Renal cortex interstitium (tissue), 15 donors: ENCODE data around the gene SLCO2B1. TPM values are rescaled to one million over a fixed set of nuclear protein-coding genes. Genes with fewer than 3 reads are reported as not detected.
"Not testable (repeated sequence)": the region's sequence is repeated elsewhere in the genome, so short reads cannot be mapped to it uniquely, and the experiment has no call there.

Source experiments
- DNase-seq, 11 donors: peaks; one replicate each; pipeline ENCODE4 v3.0.0-alpha.2; 2013; ENCODE audit warnings: low read depth in 9 of 11, low spot score in 4 of 11; ENCODE audit errors: extremely low read depth in 1 of 11
- long read RNA-seq, 16 experiments: transcript quantifications; one replicate each; lab custom pipeline, GENCODE V29; 2026
- polyA plus RNA-seq, 3 donors: library from polyadenylated mRNA; unstranded; fragments of 120-200 nt; gene quantifications; one replicate each; pipeline ENCODE4 v1.2.1, GENCODE V29; 2013; ENCODE audit not compliant: insufficient read length in 3 of 3

SLCO2B1 gene
- polyA plus RNA-seq, result 10 to 100 TPM in 2 of 3 donors, 1 to 10 TPM in 1; 7.5 to 11.6 (median 11.3) TPM
- long read RNA-seq, donor 1, partial matches to known transcripts, result 0 of 4 reads
- long read RNA-seq, donor 1, other reads (novel, unspliced or antisense), result 0 of 4 reads
- long read RNA-seq, donor 2, full-length matches to known transcripts, result 14 of 14 reads
- long read RNA-seq, donor 2, partial matches to known transcripts, result 0 of 14 reads
- long read RNA-seq, donor 2, other reads (novel, unspliced or antisense), result 0 of 14 reads
- long read RNA-seq, donor 3, transcript SLCO2B1-202 (1 exons, 2,874 nt), result major isoform, 5 of 7 reads
- long read RNA-seq, donor 3, partial matches to known transcripts, result 0 of 7 reads
- long read RNA-seq, donor 3, other reads (novel, unspliced or antisense), result 0 of 7 reads
- long read RNA-seq, donor 4, transcript SLCO2B1-202 (1 exons, 2,874 nt), result major isoform, 7 of 7 reads
- long read RNA-seq, donor 4, partial matches to known transcripts, result 0 of 7 reads
- long read RNA-seq, donor 4, other reads (novel, unspliced or antisense), result 0 of 7 reads
- long read RNA-seq, donor 5, result 0 reads
- long read RNA-seq, donor 6, partial matches to known transcripts, result 0 of 2 reads
- long read RNA-seq, donor 6, other reads (novel, unspliced or antisense), result 0 of 2 reads
- long read RNA-seq, donor 7, transcript SLCO2B1-202 (1 exons, 2,874 nt), result major isoform, 6 of 6 reads
- long read RNA-seq, donor 7, partial matches to known transcripts, result 0 of 6 reads
- long read RNA-seq, donor 7, other reads (novel, unspliced or antisense), result 0 of 6 reads
- long read RNA-seq, donor 8, full-length matches to known transcripts, result 18 of 18 reads
- long read RNA-seq, donor 8, partial matches to known transcripts, result 0 of 18 reads
- long read RNA-seq, donor 8, other reads (novel, unspliced or antisense), result 0 of 18 reads
- long read RNA-seq, donor 9, full-length matches to known transcripts, result 7 of 7 reads
- long read RNA-seq, donor 9, partial matches to known transcripts, result 0 of 7 reads
- long read RNA-seq, donor 9, other reads (novel, unspliced or antisense), result 0 of 7 reads
- long read RNA-seq, donor 10, transcript SLCO2B1-202 (1 exons, 2,874 nt), result major isoform, 7 of 8 reads
- long read RNA-seq, donor 10, partial matches to known transcripts, result 0 of 8 reads
- long read RNA-seq, donor 10, other reads (novel, unspliced or antisense), result 0 of 8 reads
- long read RNA-seq, donor 11, partial matches to known transcripts, result 0 of 4 reads
- long read RNA-seq, donor 11, other reads (novel, unspliced or antisense), result 0 of 4 reads
- long read RNA-seq, donor 12, partial matches to known transcripts, result 0 of 3 reads
- long read RNA-seq, donor 12, other reads (novel, unspliced or antisense), result 0 of 3 reads
- long read RNA-seq, donor 13, result 0 reads
- long read RNA-seq, donor 14, full-length matches to known transcripts, result 8 of 8 reads
- long read RNA-seq, donor 14, partial matches to known transcripts, result 0 of 8 reads
- long read RNA-seq, donor 14, other reads (novel, unspliced or antisense), result 0 of 8 reads
- long read RNA-seq, donor 15, partial matches to known transcripts, result 0 of 2 reads
- long read RNA-seq, donor 15, other reads (novel, unspliced or antisense), result 0 of 2 reads
- long read RNA-seq, donor 16, full-length matches to known transcripts, result 11 of 11 reads
- long read RNA-seq, donor 16, partial matches to known transcripts, result 0 of 11 reads
- long read RNA-seq, donor 16, other reads (novel, unspliced or antisense), result 0 of 11 reads

- no peak for DNase-seq
These were observed at the start of gene SLCO2B1 for GRCh38 chr11:75150879-75151278. TSS of gene SLCO2B1 (plus strand) at chr11:75151107. CDS start at chr11:75151382, 275 bp downstream.

GRCh38 chr11:75101424-75102128, 49.3 kb upstream of the SLCO2B1 start:
- no peak for DNase-seq

- DNase-seq, result no peak
These were observed 47.4 kb upstream of the SLCO2B1 start for GRCh38 chr11:75103380-75104026.

GRCh38 chr11:75105462-75105925, 45.4 kb upstream of the SLCO2B1 start:
- DNase-seq, result no peak

GRCh38 chr11:75105967-75106681, 44.8 kb upstream of the SLCO2B1 start:
- DNase-seq, result not testable (repeated sequence)

GRCh38 chr11:75107187-75107586, 43.7 kb upstream of the SLCO2B1 start:
- no peak for DNase-seq

- no peak for DNase-seq
These were observed 38.7 kb upstream of the SLCO2B1 start for GRCh38 chr11:75112200-75112599.

- DNase-seq, result no peak
These were observed 37.9 kb upstream of the SLCO2B1 start for GRCh38 chr11:75113030-75113429.

- DNase-seq, result no peak
These were observed 36.4 kb upstream of the SLCO2B1 start for GRCh38 chr11:75114465-75114864.

GRCh38 chr11:75118577-75118976, 32.3 kb upstream of the SLCO2B1 start:
- DNase-seq, result no peak

- no peak for DNase-seq
These were observed 24.3 kb upstream of the SLCO2B1 start for GRCh38 chr11:75126564-75126963.

GRCh38 chr11:75132080-75132479, 18.8 kb upstream of the SLCO2B1 start:
- DNase-seq, result no peak

- DNase-seq, result no peak
These were observed 16.9 kb upstream of the SLCO2B1 start for GRCh38 chr11:75133976-75134375.

GRCh38 chr11:75135021-75135650, 15.8 kb upstream of the SLCO2B1 start:
- no peak for DNase-seq

GRCh38 chr11:75135651-75136050, 15.3 kb upstream of the SLCO2B1 start:
- no peak for DNase-seq
